WTC11 (cell line): ENCODE data around the gene PRLR. TPM values are rescaled to one million over a fixed set of nuclear protein-coding genes. Genes with fewer than 3 reads are reported as not detected.
"Not testable (repeated sequence)": the region's sequence is repeated elsewhere in the genome, so short reads cannot be mapped to it uniquely, and the experiment has no call there.

Source experiments
- ATAC-seq: fragments of 200-7000 bp; cut with Tn5 transposase; 2 replicates; pipeline ENCODE4 v1.10.0; 2021; ENCODE audit warnings: mild to moderate bottlenecking, moderate library complexity
- CTCF ChIA-PET: fragments of 300-600 bp; sonication (Branson Sonifier 250); formaldehyde crosslinking; loops from one replicate; lab custom pipeline; 2021; ENCODE audit warnings: antibody characterized with exemption; lab: Charles Lee
- POLR2A ChIA-PET: fragments of 350-600 bp; sonication (Branson Sonifier 250); formaldehyde crosslinking; loops from one replicate; lab custom pipeline; 2021; ENCODE audit warnings: antibody characterized with exemption; lab: Charles Lee
- DNase-seq: peaks from one replicate; pipeline ENCODE4 v3.0.0; 2021; ENCODE audit warnings: low spot score
- H3K27ac Mint-ChIP-seq: 2 replicates; pipeline ENCODE4 v1.8.0; 2021; ENCODE audit warnings: mixed read lengths
- H3K27me3 Mint-ChIP-seq: 2 replicates; pipeline ENCODE4 v1.8.0; 2021; ENCODE audit warnings: low read depth, mild to moderate bottlenecking, moderate library complexity, mixed read lengths
- H3K36me3 Mint-ChIP-seq: 2 replicates; pipeline ENCODE4 v1.8.0; 2021; ENCODE audit warnings: mixed read lengths
- H3K4me1 Mint-ChIP-seq: 2 replicates; pipeline ENCODE4 v1.8.0; 2022; ENCODE audit warnings: mixed read lengths
- H3K4me3 Mint-ChIP-seq: 2 replicates; pipeline ENCODE4 v1.8.0; 2021; ENCODE audit warnings: mild to moderate bottlenecking, moderate library complexity, mixed read lengths
- H3K9me3 Mint-ChIP-seq: 2 replicates; pipeline ENCODE4 v1.8.0; 2021; ENCODE audit warnings: mixed read lengths
- CBFB ChIP-seq: sonication (generic); formaldehyde crosslinking; IDR thresholded peaks from 2 replicates; pipeline ENCODE4 v1.8.1; 2022; ENCODE audit warnings: mild to moderate bottlenecking, low read depth, missing genetic modification reagents
- FOXK1 ChIP-seq: sonication (generic); formaldehyde crosslinking; IDR thresholded peaks from 2 replicates; pipeline ENCODE4 v1.8.0; 2022; ENCODE audit warnings: mild to moderate bottlenecking, moderate library complexity, missing genetic modification reagents
- FOXP1 ChIP-seq: sonication (generic); formaldehyde crosslinking; IDR thresholded peaks from 2 replicates; pipeline ENCODE4 v1.8.0; 2022; ENCODE audit warnings: missing genetic modification reagents, mild to moderate bottlenecking, moderate library complexity, borderline replicate concordance
- GABPB1 ChIP-seq: sonication (generic); formaldehyde crosslinking; IDR thresholded peaks from 2 replicates; pipeline ENCODE4 v1.8.1; 2023; ENCODE audit warnings: mild to moderate bottlenecking, missing genetic modification reagents
- JAZF1 ChIP-seq: fragments of 250-450 bp; sonication (Bioruptor Pico); IDR thresholded peaks from 2 replicates; pipeline ENCODE4 v1.9.0; 2021; ENCODE audit warnings: moderate library complexity, mild to moderate bottlenecking, inconsistent platforms
- KAT7 ChIP-seq: sonication (generic); formaldehyde crosslinking; IDR thresholded peaks from 2 replicates; pipeline ENCODE4 v1.8.1; 2023; ENCODE audit warnings: missing genetic modification reagents, mild to moderate bottlenecking, borderline replicate concordance
- MYBL2 ChIP-seq: sonication (generic); formaldehyde crosslinking; IDR thresholded peaks from 2 replicates; pipeline ENCODE4 v1.8.1; 2023; ENCODE audit warnings: mild to moderate bottlenecking, moderate library complexity, missing genetic modification reagents
- NFE2L1 ChIP-seq: sonication (generic); formaldehyde crosslinking; IDR thresholded peaks from 2 replicates; pipeline ENCODE4 v1.8.1; 2023; ENCODE audit warnings: missing genetic modification reagents
- TEAD1 ChIP-seq: sonication (generic); formaldehyde crosslinking; IDR thresholded peaks from 2 replicates; pipeline ENCODE4 v1.8.0; 2022; ENCODE audit warnings: mild to moderate bottlenecking, missing genetic modification reagents
- ZNF416 ChIP-seq: fragments of 250-450 bp; sonication (Bioruptor Pico); IDR thresholded peaks from 2 replicates; pipeline ENCODE4 v1.9.0; 2021; ENCODE audit warnings: mild to moderate bottlenecking, inconsistent platforms
- total RNA-seq: library from RNA; stranded (reverse); gene quantifications from 3 replicates; pipeline ENCODE4 v1.2.3, GENCODE V29; 2021
- TF ChIP-seq, protein P1 (sequence below): sonication (generic); formaldehyde crosslinking; IDR thresholded peaks from 2 replicates; pipeline ENCODE4 v1.8.0; 2022; ENCODE audit warnings: missing genetic modification reagents
- TF ChIP-seq, protein P2 (sequence below): sonication (generic); formaldehyde crosslinking; IDR thresholded peaks from 2 replicates; pipeline ENCODE4 v1.8.1; 2023; ENCODE audit warnings: mild to moderate bottlenecking, missing genetic modification reagents, moderate library complexity
- TF ChIP-seq, protein P3 (sequence below): fragments of 250-450 bp; sonication (Bioruptor Pico); IDR thresholded peaks from 2 replicates; pipeline ENCODE4 v1.9.0; 2021; ENCODE audit warnings: mild to moderate bottlenecking
- TF ChIP-seq, protein P4 (sequence below): sonication (generic); formaldehyde crosslinking; IDR thresholded peaks from 2 replicates; pipeline ENCODE4 v1.8.1; 2023; ENCODE audit warnings: mild to moderate bottlenecking, missing genetic modification reagents

The PRLR gene
- total RNA-seq, 1 experiment from 2014 or later = 3.2 TPM

DNA sequence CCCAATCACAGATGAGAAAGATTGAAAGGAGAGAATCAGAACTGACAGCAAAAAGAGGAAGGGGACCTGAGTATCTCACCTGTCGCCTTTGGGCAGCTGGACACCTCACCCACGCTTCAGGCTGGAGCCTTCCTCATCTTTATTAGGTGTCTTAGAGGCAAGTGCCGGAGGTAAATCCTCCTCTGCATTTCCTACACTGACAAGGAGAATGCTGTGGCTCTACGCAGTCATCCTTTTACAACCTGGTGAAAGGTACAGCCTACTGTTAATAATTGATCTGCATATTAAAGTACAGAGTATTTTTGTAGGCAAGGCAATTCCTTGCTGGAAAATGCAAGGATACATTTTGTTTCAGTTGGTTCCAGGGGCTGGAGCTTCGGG, 34.8 kb downstream of the PRLR start:
- H3K4me3 Mint-ChIP-seq = no peak overlapping the region
- POLR2A ChIA-PET = no interaction called here
- ATAC-seq (no peak), DNase-seq (no peak)
- H3K27ac Mint-ChIP-seq = no peak overlapping the region
- H3K4me1 Mint-ChIP-seq = peaks cover 14% of the 10 kb centered on the region
- CTCF ChIA-PET = no interaction called here
- no peaks in the 10 kb centered on the region for H3K27me3 Mint-ChIP-seq
- H3K36me3 Mint-ChIP-seq = no peaks in the 10 kb centered on the region
- 0 out of 2 replicates have a peak, but pooled peaks cover 2% of the 10 kb centered on the region for H3K9me3 Mint-ChIP-seq
- TF ChIP-seq KAT7 (CRISPR knock-in tag) (no peak), TEAD1 (CRISPR knock-in tag) (no peak), CBFB (CRISPR knock-in tag) (no peak), JAZF1 (CRISPR knock-in tag) (no peak), MYBL2 (CRISPR knock-in tag) (no peak)
- TF ChIP-seq, protein P1, sequence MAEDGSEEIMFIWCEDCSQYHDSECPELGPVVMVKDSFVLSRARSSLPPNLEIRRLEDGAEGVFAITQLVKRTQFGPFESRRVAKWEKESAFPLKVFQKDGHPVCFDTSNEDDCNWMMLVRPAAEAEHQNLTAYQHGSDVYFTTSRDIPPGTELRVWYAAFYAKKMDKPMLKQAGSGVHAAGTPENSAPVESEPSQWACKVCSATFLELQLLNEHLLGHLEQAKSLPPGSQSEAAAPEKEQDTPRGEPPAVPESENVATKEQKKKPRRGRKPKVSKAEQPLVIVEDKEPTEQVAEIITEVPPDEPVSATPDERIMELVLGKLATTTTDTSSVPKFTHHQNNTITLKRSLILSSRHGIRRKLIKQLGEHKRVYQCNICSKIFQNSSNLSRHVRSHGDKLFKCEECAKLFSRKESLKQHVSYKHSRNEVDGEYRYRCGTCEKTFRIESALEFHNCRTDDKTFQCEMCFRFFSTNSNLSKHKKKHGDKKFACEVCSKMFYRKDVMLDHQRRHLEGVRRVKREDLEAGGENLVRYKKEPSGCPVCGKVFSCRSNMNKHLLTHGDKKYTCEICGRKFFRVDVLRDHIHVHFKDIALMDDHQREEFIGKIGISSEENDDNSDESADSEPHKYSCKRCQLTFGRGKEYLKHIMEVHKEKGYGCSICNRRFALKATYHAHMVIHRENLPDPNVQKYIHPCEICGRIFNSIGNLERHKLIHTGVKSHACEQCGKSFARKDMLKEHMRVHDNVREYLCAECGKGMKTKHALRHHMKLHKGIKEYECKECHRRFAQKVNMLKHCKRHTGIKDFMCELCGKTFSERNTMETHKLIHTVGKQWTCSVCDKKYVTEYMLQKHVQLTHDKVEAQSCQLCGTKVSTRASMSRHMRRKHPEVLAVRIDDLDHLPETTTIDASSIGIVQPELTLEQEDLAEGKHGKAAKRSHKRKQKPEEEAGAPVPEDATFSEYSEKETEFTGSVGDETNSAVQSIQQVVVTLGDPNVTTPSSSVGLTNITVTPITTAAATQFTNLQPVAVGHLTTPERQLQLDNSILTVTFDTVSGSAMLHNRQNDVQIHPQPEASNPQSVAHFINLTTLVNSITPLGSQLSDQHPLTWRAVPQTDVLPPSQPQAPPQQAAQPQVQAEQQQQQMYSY (CRISPR knock-in tag) = no peak
- TF ChIP-seq, all 79 proteins: peak for 0

DNA sequence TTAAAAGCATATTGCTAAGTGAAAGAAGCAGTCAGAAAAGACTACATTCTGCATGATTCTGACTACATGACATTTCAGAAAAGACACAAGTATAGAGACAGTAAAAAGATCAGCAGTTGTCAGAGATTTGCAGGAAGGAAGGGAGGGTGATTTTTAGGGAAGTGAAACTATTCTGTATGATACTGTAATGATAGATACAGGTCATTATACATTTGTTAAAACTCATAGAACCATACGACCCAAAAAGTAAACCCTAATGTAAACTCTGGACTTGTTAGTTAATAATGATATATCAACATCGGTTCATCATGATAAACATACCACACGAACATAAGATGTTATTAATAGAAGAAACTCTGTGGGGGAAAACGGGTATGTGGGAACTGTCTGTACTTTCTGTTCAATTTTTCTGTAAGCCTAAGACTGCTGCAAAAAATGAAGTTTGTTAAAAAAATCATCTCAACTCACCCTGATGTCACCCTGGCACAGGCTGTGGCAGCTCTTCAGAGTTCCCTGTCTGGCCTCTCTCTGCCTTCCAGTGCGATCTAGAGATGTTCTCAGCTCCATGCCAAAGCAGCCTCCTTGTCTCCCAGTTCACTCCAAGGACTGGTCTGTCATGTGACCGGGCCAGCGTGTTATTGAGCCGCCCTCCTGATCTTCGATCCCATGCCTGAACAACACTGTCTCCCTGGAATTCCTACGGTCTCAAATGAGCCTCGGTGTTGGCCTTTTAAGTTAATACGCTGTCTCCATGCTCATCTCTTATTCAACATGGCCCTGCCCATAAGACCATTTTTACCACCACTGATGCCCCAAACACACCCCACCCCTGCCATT, 35.4 kb downstream of the PRLR start:
- peaks cover 14% of the 10 kb centered on the region for H3K4me1 Mint-ChIP-seq
- DNase-seq (no peak), ATAC-seq (no peak)
- no peaks in the 10 kb centered on the region for H3K36me3 Mint-ChIP-seq
- TF ChIP-seq ZNF416 (CRISPR knock-in tag) = no peak
- TF ChIP-seq, protein P2, sequence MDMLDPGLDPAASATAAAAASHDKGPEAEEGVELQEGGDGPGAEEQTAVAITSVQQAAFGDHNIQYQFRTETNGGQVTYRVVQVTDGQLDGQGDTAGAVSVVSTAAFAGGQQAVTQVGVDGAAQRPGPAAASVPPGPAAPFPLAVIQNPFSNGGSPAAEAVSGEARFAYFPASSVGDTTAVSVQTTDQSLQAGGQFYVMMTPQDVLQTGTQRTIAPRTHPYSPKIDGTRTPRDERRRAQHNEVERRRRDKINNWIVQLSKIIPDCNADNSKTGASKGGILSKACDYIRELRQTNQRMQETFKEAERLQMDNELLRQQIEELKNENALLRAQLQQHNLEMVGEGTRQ (CRISPR knock-in tag) = 0 out of 2 replicates have a peak, but pooled peaks have one; percentile 17
- TF ChIP-seq, protein P3, sequence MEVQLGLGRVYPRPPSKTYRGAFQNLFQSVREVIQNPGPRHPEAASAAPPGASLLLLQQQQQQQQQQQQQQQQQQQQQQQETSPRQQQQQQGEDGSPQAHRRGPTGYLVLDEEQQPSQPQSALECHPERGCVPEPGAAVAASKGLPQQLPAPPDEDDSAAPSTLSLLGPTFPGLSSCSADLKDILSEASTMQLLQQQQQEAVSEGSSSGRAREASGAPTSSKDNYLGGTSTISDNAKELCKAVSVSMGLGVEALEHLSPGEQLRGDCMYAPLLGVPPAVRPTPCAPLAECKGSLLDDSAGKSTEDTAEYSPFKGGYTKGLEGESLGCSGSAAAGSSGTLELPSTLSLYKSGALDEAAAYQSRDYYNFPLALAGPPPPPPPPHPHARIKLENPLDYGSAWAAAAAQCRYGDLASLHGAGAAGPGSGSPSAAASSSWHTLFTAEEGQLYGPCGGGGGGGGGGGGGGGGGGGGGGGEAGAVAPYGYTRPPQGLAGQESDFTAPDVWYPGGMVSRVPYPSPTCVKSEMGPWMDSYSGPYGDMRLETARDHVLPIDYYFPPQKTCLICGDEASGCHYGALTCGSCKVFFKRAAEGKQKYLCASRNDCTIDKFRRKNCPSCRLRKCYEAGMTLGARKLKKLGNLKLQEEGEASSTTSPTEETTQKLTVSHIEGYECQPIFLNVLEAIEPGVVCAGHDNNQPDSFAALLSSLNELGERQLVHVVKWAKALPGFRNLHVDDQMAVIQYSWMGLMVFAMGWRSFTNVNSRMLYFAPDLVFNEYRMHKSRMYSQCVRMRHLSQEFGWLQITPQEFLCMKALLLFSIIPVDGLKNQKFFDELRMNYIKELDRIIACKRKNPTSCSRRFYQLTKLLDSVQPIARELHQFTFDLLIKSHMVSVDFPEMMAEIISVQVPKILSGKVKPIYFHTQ (CRISPR knock-in tag) = no peak
- H3K4me3 Mint-ChIP-seq = no peak overlapping the region
- CTCF ChIA-PET = no interaction called here
- no peak overlapping the region for H3K27ac Mint-ChIP-seq
- no peaks in the 10 kb centered on the region for H3K27me3 Mint-ChIP-seq
- H3K9me3 Mint-ChIP-seq = 0 out of 2 replicates have a peak, but pooled peaks cover 2% of the 10 kb centered on the region
- POLR2A ChIA-PET = no interaction called here

DNA sequence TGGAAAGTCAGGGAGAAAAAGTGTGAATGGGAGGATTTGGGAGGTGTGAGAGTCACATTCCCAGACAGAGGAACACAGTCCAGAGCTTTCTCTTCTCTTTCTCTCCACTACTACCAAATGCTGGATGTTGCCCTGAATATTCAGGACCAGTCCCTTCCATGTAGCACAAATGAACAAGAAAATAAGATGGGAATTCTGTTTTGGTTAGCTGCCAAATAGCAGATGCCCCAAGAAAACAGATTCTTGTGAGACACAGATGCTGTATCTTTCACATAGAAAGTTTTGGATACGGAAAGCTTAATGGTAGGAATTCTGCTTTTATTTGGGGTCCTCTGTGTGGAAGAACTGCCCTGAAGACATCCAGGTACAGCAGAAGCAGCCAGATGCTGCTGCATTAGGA, 37.8 kb downstream of the PRLR start:
- peaks cover 10% of the 10 kb centered on the region for H3K4me1 Mint-ChIP-seq
- TF ChIP-seq NFE2L1 (CRISPR knock-in tag) = no peak
- TF ChIP-seq GABPB1 (CRISPR knock-in tag) = no peak
- TF ChIP-seq FOXK1 = no peak
- TF ChIP-seq, protein P4, sequence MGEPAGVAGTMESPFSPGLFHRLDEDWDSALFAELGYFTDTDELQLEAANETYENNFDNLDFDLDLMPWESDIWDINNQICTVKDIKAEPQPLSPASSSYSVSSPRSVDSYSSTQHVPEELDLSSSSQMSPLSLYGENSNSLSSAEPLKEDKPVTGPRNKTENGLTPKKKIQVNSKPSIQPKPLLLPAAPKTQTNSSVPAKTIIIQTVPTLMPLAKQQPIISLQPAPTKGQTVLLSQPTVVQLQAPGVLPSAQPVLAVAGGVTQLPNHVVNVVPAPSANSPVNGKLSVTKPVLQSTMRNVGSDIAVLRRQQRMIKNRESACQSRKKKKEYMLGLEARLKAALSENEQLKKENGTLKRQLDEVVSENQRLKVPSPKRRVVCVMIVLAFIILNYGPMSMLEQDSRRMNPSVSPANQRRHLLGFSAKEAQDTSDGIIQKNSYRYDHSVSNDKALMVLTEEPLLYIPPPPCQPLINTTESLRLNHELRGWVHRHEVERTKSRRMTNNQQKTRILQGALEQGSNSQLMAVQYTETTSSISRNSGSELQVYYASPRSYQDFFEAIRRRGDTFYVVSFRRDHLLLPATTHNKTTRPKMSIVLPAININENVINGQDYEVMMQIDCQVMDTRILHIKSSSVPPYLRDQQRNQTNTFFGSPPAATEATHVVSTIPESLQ = no peak
- no peak for TF ChIP-seq FOXP1 (CRISPR knock-in tag)
- ATAC-seq (no peak), DNase-seq (no peak)
- CTCF ChIA-PET = interaction anchor here (1.0 kb wide), 1 partner anchor 189 kb away, joined by 3 read pairs; no protein-coding TSS in a partner anchor
- H3K27ac Mint-ChIP-seq = no peak overlapping the region
- H3K9me3 Mint-ChIP-seq = 0 out of 2 replicates have a peak, but pooled peaks cover 2% of the 10 kb centered on the region
- POLR2A ChIA-PET = interaction anchor here (0.5 kb wide), 1 partner anchor 41 kb away, joined by 4 read pairs; no protein-coding TSS in a partner anchor
- no peaks in the 10 kb centered on the region for H3K36me3 Mint-ChIP-seq
- H3K27me3 Mint-ChIP-seq = no peaks in the 10 kb centered on the region
- H3K4me3 Mint-ChIP-seq = no peak overlapping the region

DNA sequence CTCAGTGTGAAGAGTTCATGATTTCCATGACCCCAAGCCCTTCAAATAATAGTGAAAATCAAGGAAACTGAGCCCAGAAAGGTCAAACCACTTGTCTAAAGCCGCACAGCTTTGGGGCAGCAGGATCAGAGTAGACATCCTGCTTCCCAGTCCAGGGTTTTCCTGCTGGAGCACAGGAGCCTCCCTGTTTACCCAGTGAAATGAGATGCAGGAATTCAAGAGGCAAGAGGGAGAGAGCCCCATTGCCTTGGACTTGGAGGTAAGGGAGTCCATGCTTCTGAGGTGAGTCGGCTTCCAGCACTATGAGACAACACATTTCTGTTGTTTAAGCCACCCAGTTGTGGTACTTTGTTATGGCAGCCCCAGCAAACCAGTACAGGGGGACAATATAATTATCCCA, 40.5 kb downstream of the PRLR start:
- H3K27me3 Mint-ChIP-seq, H3K9me3 Mint-ChIP-seq, H3K4me3 Mint-ChIP-seq, DNase-seq, H3K27ac Mint-ChIP-seq, CTCF ChIA-PET, H3K36me3 Mint-ChIP-seq, POLR2A ChIA-PET: not testable (repeated sequence)
- peak; percentile 78 for ATAC-seq
- H3K4me1 Mint-ChIP-seq = peaks cover 14% of the 10 kb centered on the region
